Measurements from ENCODE around the gene SMIM21. TPM values are rescaled to one million over a fixed set of nuclear protein-coding genes. Genes with fewer than 3 reads are reported as not detected.

Gene SMIM21
- total and polyA plus RNA-seq, 9 donors: not detected

GRCh38 chr18:75375341-75375740 is 52.2 kb downstream of the SMIM21 start:
- intact Hi-C loops (cut with DNase I): loop anchor here in 1 of 4 donors (10.0 kb wide), 1 partner anchor 71 kb away; no protein-coding TSS in a partner anchor

GRCh38 chr18:75374466-75374865 is 53.0 kb downstream of the SMIM21 start:
- Histone ChIP-seq H3K4me1 (ENCODE audit: insufficient read depth) (no peaks in the 10 kb centered on the region), H3K36me3 (no peaks in the 10 kb centered on the region), H3K27ac (no peak overlapping the region), H3K9me3 (no peaks in the 10 kb centered on the region), H3K4me3 (no peak overlapping the region), H3K27me3 (no peaks in the 10 kb centered on the region)
- TF ChIP-seq POLR2A (IDR thresholded peaks at IDR 0.05): no peak
- TF ChIP-seq, protein P1, sequence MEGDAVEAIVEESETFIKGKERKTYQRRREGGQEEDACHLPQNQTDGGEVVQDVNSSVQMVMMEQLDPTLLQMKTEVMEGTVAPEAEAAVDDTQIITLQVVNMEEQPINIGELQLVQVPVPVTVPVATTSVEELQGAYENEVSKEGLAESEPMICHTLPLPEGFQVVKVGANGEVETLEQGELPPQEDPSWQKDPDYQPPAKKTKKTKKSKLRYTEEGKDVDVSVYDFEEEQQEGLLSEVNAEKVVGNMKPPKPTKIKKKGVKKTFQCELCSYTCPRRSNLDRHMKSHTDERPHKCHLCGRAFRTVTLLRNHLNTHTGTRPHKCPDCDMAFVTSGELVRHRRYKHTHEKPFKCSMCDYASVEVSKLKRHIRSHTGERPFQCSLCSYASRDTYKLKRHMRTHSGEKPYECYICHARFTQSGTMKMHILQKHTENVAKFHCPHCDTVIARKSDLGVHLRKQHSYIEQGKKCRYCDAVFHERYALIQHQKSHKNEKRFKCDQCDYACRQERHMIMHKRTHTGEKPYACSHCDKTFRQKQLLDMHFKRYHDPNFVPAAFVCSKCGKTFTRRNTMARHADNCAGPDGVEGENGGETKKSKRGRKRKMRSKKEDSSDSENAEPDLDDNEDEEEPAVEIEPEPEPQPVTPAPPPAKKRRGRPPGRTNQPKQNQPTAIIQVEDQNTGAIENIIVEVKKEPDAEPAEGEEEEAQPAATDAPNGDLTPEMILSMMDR (IDR thresholded peaks at IDR 0.05): no peak
- TF ChIP-seq EP300 (IDR thresholded peaks at IDR 0.05): no peak
- intact Hi-C loops (cut with DNase I): loop anchor here in 1 of 4 donors (10.0 kb wide), 1 partner anchor 70 kb away; no protein-coding TSS in a partner anchor
- 87 to 96% (median 93%) methylated on average over 6 of the region's 6 CpGs for WGBS, 3 donors
- DNase-seq: no peak

More at GRCh38 chr18:75375341-75375740, 52.2 kb downstream of the SMIM21 start:
- Histone ChIP-seq H3K4me1 (ENCODE audit: insufficient read depth) (no peaks in the 10 kb centered on the region), H3K4me3 (no peak overlapping the region), H3K27ac (no peak overlapping the region), H3K27me3 (no peaks in the 10 kb centered on the region), H3K36me3 (no peaks in the 10 kb centered on the region), H3K9me3 (no peaks in the 10 kb centered on the region)
- TF ChIP-seq POLR2A (IDR thresholded peaks at IDR 0.05) (no peak), EP300 (IDR thresholded peaks at IDR 0.05) (no peak)
- TF ChIP-seq, protein P1 (IDR thresholded peaks at IDR 0.05): no peak
- WGBS, 3 donors: 88 to 97% (median 94%) methylated on average over 6 of the region's 6 CpGs
- no peak for DNase-seq

- TF ChIP-seq POLR2A (IDR thresholded peaks at IDR 0.05) (no peak), EP300 (IDR thresholded peaks at IDR 0.05) (no peak)
- TF ChIP-seq, protein P1 (IDR thresholded peaks at IDR 0.05): no peak
- Histone ChIP-seq H3K36me3 (no peaks in the 10 kb centered on the region), H3K9me3 (no peaks in the 10 kb centered on the region), H3K27me3 (no peaks in the 10 kb centered on the region), H3K4me3 (no peak overlapping the region), H3K4me1 (ENCODE audit: insufficient read depth) (no peaks in the 10 kb centered on the region), H3K27ac (no peak overlapping the region)
- intact Hi-C loops (cut with DNase I): no loop called here
- 91 to 94% (median 93%) methylated on average over 17 of the region's 17 CpGs for WGBS, 3 donors
- DNase-seq: no peak
These were observed 58.3 kb downstream of the SMIM21 start for GRCh38 chr18:75369026-75369721.

DNA sequence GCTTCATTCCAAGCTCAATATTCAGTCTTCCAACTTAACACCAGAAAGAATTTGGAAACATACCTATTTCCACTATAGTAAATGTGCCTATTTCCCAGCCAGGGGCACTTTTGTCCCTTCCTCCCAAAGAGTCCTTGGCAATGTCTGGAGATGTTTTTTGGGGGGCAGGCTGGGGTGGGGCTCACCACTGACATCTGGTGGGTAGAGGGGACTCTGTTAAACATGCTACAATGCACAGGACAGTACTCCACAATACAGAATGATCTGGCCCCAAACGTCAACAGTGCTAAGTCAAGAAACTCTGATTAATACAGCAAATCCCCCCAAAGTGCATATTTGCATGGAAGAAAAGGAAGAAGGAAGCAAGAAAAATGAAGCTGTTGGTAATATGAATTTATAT is 61.7 kb downstream of the SMIM21 start:
- Histone ChIP-seq H3K9me3 (no peaks in the 10 kb centered on the region), H3K4me3 (no peak overlapping the region), H3K27ac (no peak overlapping the region), H3K27me3 (no peaks in the 10 kb centered on the region), H3K36me3 (no peaks in the 10 kb centered on the region), H3K4me1 (ENCODE audit: insufficient read depth) (peaks cover 2% of the 10 kb centered on the region)
- TF ChIP-seq, protein P1 (IDR thresholded peaks at IDR 0.05): no peak
- TF ChIP-seq EP300 (IDR thresholded peaks at IDR 0.05) (no peak), POLR2A (IDR thresholded peaks at IDR 0.05) (no peak)
- WGBS, 3 donors: 53 to 81% (median 54%) methylated on average over 1 of the region's 1 CpG
- intact Hi-C loops (cut with DNase I): no loop called here
- no peak for DNase-seq
